K562 (cell line): ENCODE measurements around the gene NACC1. TPM values are rescaled to one million over a fixed set of nuclear protein-coding genes. Genes with fewer than 3 reads are reported as not detected.
A peak's percentile ranks its signal among the peaks of the same experiment; 100 is the strongest.

ENCODE experiments used
- ATF3 ChIP-seq, 2 experiments: fragments of 450-650 bp in 1 of 2; sonication (generic) in 1 of 2; formaldehyde crosslinking in 1 of 2; IDR thresholded peaks in 1 of 2; conservative IDR thresholded peaks in 1 of 2; 2 replicates each; pipeline versions ENCODE4 v1.6.1 to v1.8.1; 2016 to 2023; ENCODE audit warnings: mild to moderate bottlenecking in 2 of 2, moderate library complexity in 2 of 2, inconsistent platforms in 1 of 2, missing genetic modification reagents in 1 of 2
- BRD4 ChIP-seq: fragments of 200-600 bp; sonication (generic); IDR thresholded peaks from 2 replicates; pipeline ENCODE4 v1.6.1; 2017; ENCODE audit warnings: inconsistent platforms
- CBFB ChIP-seq: sonication (generic); formaldehyde crosslinking; IDR thresholded peaks from 2 replicates; pipeline ENCODE4 v1.4.0; 2020; ENCODE audit warnings: mild to moderate bottlenecking, missing genetic modification reagents
- CHD2 ChIP-seq: IDR thresholded peaks from 2 replicates; pipeline ENCODE4 v1.6.1; 2011; ENCODE audit warnings: low read depth, low read length
- DEAF1 ChIP-seq: fragments of 450-650 bp; formaldehyde crosslinking; IDR thresholded peaks from 2 replicates; pipeline ENCODE4 v1.4.0; 2020; ENCODE audit warnings: mild to moderate bottlenecking, moderate library complexity
- GTF2A2 ChIP-seq: IDR thresholded peaks from 2 replicates; pipeline ENCODE4 v1.6.1; 2016; ENCODE audit warnings: mild to moderate bottlenecking, missing genetic modification characterization, missing compliant biosample characterization
- KAT8 ChIP-seq: fragments of 450-650 bp; IDR thresholded peaks from 2 replicates; pipeline ENCODE4 v1.6.1; 2016; ENCODE audit warnings: low read depth, mild to moderate bottlenecking
- KLF6 ChIP-seq: fragments of 250-450 bp; sonication (Bioruptor Pico); IDR thresholded peaks from 2 replicates; pipeline ENCODE4 v1.4.0; 2020; ENCODE audit warnings: mild to moderate bottlenecking, moderate library complexity, borderline replicate concordance
- MYC ChIP-seq, 2 experiments: fragments of 250-450 bp in 1 of 2; sonication (Bioruptor Pico) in 1 of 2; IDR thresholded peaks; 2 replicates each; pipeline versions ENCODE4 v1.5.1 to v1.6.1; 2012 to 2021; ENCODE audit warnings: low read depth in 2 of 2, borderline replicate concordance in 1 of 2, improper control_type of control experiment in 1 of 2, low read length in 1 of 2, mild to moderate bottlenecking in 1 of 2, moderate library complexity in 1 of 2
- NCOA2 ChIP-seq, 2 experiments: fragments of 450-650 bp; IDR thresholded peaks; 2 replicates each; pipeline ENCODE4 v1.6.1; 2018; ENCODE audit warnings: mild to moderate bottlenecking in 2 of 2, moderate library complexity in 1 of 2; ENCODE audit not compliant: partially characterized antibody in 2 of 2
- PREB ChIP-seq: sonication (generic); formaldehyde crosslinking; IDR thresholded peaks from 2 replicates; pipeline ENCODE4 v1.8.1; 2023; ENCODE audit warnings: mild to moderate bottlenecking, missing genetic modification reagents
- SETDB1 ChIP-seq: IDR thresholded peaks from one replicate; pipeline ENCODE4 v1.6.1; 2012; ENCODE audit warnings: low read length, control low read depth, inconsistent platforms
- SMAD2 ChIP-seq: fragments of 150-350 bp; IDR thresholded peaks from 2 replicates; pipeline ENCODE4 v1.6.1; 2014; ENCODE audit warnings: low read depth, mild to moderate bottlenecking, low read length
- SOX6 ChIP-seq: fragments of 450-650 bp; IDR thresholded peaks from 2 replicates; pipeline ENCODE4 v1.6.1; 2014; ENCODE audit warnings: mild to moderate bottlenecking
- polyA plus RNA-seq, 8 experiments: library from polyadenylated mRNA; depleted of rRNA in 4 of 8; stranded (reverse) in 5 of 8; unstranded in 3 of 8; fragments of >200 nt; fragmentation: Nextera tagmentation in 2 of 8; fragmentation: Illumina TruSeq in 1 of 8; extraction: Ambion mirVana in 2 of 8; extraction: Trizol in 1 of 8; gene quantifications; 2 replicates each; pipeline versions ENCODE4 v1.2.1 to v1.2.3, GENCODE V29; 2011 to 2014; ENCODE audit warnings: inconsistent platforms in 1 of 8, missing spikeins in 1 of 8
- total RNA-seq, 7 experiments: library from RNA; depleted of rRNA in 6 of 7; stranded (reverse); fragments of >200 nt in 6 of 7; fragmentation: Illumina TruSeq in 2 of 7; extraction: Trizol in 2 of 7; gene quantifications; 2 replicates each; pipeline versions ENCODE4 v1.2.1 to v1.2.3, GENCODE V29; 2011 to 2021; ENCODE audit warnings: low replicate concordance in 1 of 7
- TF ChIP-seq, protein P1 (sequence below): sonication (generic); formaldehyde crosslinking; IDR thresholded peaks from 2 replicates; pipeline ENCODE4 v1.8.0; 2022; ENCODE audit warnings: missing genetic modification reagents, mild to moderate bottlenecking, borderline replicate concordance
- TF ChIP-seq, protein P2 (sequence below), 2 experiments: fragments of 150-350 bp in 1 of 2; IDR thresholded peaks; 2 replicates each; pipeline ENCODE4 v1.6.1; 2012 to 2016; ENCODE audit warnings: low read depth in 2 of 2, low read length in 2 of 2, mild to moderate bottlenecking in 1 of 2, moderate library complexity in 1 of 2

The NACC1 gene
- total and polyA plus RNA-seq, 9 of the 15 experiments (the other 6 are each of a cell fraction or from before 2014, with no cell fraction given): 0.04 to 96.6 (median 25.8) TPM

GRCh38 chr19:13069415-13070359 is 48.4 kb upstream of the NACC1 start (continued):
- TF ChIP-seq, protein P1, sequence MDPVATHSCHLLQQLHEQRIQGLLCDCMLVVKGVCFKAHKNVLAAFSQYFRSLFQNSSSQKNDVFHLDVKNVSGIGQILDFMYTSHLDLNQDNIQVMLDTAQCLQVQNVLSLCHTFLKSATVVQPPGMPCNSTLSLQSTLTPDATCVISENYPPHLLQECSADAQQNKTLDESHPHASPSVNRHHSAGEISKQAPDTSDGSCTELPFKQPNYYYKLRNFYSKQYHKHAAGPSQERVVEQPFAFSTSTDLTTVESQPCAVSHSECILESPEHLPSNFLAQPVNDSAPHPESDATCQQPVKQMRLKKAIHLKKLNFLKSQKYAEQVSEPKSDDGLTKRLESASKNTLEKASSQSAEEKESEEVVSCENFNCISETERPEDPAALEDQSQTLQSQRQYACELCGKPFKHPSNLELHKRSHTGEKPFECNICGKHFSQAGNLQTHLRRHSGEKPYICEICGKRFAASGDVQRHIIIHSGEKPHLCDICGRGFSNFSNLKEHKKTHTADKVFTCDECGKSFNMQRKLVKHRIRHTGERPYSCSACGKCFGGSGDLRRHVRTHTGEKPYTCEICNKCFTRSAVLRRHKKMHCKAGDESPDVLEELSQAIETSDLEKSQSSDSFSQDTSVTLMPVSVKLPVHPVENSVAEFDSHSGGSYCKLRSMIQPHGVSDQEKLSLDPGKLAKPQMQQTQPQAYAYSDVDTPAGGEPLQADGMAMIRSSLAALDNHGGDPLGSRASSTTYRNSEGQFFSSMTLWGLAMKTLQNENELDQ: no peak
- TF ChIP-seq NCOA2 (IDR thresholded peaks at IDR 0.05; ENCODE audit: partially characterized antibody in 2 of 2) (no peak), CBFB (no peak), PREB (CRISPR knock-in tag) (no peak), KAT8 (no peak), SETDB1 (no peak), SOX6 (peak; percentile 97), KLF6 (no peak), GTF2A2 (tag) (no peak), MYC (IDR thresholded peaks at IDR 0.05; ENCODE audit: low read depth, low read length) (peak; percentile 97), MYC (CRISPR knock-in tag; IDR thresholded peaks at IDR 0.05; ENCODE audit: borderline replicate concordance, low read depth) (0 out of 2 replicates have a peak, but pooled peaks have one; percentile 6), SMAD2 (no peak), BRD4 (no peak), DEAF1 (CRISPR knock-in tag) (no peak), ATF3 (IDR thresholded peaks at IDR 0.05) (no peak), ATF3 (CRISPR knock-in tag; conservative IDR thresholded peaks at IDR 0.05) (no peak), CHD2 (no peak)
- TF ChIP-seq, protein P2, sequence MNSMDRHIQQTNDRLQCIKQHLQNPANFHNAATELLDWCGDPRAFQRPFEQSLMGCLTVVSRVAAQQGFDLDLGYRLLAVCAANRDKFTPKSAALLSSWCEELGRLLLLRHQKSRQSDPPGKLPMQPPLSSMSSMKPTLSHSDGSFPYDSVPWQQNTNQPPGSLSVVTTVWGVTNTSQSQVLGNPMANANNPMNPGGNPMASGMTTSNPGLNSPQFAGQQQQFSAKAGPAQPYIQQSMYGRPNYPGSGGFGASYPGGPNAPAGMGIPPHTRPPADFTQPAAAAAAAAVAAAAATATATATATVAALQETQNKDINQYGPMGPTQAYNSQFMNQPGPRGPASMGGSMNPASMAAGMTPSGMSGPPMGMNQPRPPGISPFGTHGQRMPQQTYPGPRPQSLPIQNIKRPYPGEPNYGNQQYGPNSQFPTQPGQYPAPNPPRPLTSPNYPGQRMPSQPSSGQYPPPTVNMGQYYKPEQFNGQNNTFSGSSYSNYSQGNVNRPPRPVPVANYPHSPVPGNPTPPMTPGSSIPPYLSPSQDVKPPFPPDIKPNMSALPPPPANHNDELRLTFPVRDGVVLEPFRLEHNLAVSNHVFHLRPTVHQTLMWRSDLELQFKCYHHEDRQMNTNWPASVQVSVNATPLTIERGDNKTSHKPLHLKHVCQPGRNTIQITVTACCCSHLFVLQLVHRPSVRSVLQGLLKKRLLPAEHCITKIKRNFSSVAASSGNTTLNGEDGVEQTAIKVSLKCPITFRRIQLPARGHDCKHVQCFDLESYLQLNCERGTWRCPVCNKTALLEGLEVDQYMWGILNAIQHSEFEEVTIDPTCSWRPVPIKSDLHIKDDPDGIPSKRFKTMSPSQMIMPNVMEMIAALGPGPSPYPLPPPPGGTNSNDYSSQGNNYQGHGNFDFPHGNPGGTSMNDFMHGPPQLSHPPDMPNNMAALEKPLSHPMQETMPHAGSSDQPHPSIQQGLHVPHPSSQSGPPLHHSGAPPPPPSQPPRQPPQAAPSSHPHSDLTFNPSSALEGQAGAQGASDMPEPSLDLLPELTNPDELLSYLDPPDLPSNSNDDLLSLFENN (IDR thresholded peaks at IDR 0.05; ENCODE audit: low read depth in 2 of 2, low read length in 2 of 2): peak in 1 of 2 experiments; percentile 92; a peak in 2 of 4 replicates
